Neural crest cell (in vitro differentiated cells): ENCODE results near the gene C20orf202. TPM values are rescaled to one million over a fixed set of nuclear protein-coding genes. Genes with fewer than 3 reads are reported as not detected.

Experiments used
- DNase-seq: peaks from one replicate; pipeline ENCODE4 v3.0.0; 2021; ENCODE audit warnings: low read depth, mixed read lengths, low spot score
- H3K27ac Mint-ChIP-seq: one replicate; pipeline ENCODE4 v1.8.0; 2021; ENCODE audit warnings: mild to moderate bottlenecking, mixed read lengths; ENCODE audit not compliant: unreplicated experiment
- H3K27me3 Mint-ChIP-seq: 2 replicates; pipeline ENCODE4 v1.8.0; 2021; ENCODE audit warnings: low read depth, mild to moderate bottlenecking, mixed read lengths
- H3K36me3 Mint-ChIP-seq: 2 replicates; pipeline ENCODE4 v1.8.0; 2021; ENCODE audit warnings: low read depth, mild to moderate bottlenecking, mixed read lengths
- H3K4me1 Mint-ChIP-seq: 2 replicates; pipeline ENCODE4 v1.8.0; 2021; ENCODE audit warnings: mixed read lengths
- H3K4me3 Mint-ChIP-seq: one replicate; pipeline ENCODE4 v1.8.0; 2021; ENCODE audit warnings: mild to moderate bottlenecking, mixed read lengths
- H3K9me3 Mint-ChIP-seq: 2 replicates; pipeline ENCODE4 v1.8.0; 2021; ENCODE audit warnings: mixed read lengths
- total RNA-seq: library from RNA; stranded (reverse); gene quantifications from 2 replicates; pipeline ENCODE4 v1.2.1, GENCODE V29; 2021
- TF ChIP-seq, protein P1 (sequence below): fragments of 200-600 bp; sonication (generic); conservative IDR thresholded peaks from 2 replicates; pipeline ENCODE4 v1.5.0; 2021; ENCODE audit warnings: antibody characterized with exemption, mild to moderate bottlenecking

Gene C20orf202
- total RNA-seq, 1 donor from 2014 or later: 0.23 TPM

DNA sequence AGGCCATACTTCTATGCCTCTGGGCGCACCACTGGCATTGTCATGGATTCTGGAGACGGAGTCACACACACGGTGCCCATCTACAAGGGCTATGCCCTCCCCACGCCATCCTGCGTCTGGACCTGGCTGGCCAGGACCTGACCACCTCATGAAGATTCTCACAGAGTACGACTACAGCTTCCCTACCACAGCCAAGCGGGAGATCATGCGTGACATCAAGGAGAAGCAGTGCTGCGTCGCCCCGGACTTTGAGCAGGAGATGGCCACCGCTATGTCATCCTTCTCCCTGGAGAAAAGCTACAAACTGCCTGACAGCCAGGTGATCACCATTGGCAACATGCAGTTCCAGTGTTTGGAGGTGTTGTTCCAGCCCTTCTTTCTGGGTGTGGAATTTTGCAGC lies 42.3 kb upstream of the C20orf202 start:
- TF ChIP-seq, protein P1, sequence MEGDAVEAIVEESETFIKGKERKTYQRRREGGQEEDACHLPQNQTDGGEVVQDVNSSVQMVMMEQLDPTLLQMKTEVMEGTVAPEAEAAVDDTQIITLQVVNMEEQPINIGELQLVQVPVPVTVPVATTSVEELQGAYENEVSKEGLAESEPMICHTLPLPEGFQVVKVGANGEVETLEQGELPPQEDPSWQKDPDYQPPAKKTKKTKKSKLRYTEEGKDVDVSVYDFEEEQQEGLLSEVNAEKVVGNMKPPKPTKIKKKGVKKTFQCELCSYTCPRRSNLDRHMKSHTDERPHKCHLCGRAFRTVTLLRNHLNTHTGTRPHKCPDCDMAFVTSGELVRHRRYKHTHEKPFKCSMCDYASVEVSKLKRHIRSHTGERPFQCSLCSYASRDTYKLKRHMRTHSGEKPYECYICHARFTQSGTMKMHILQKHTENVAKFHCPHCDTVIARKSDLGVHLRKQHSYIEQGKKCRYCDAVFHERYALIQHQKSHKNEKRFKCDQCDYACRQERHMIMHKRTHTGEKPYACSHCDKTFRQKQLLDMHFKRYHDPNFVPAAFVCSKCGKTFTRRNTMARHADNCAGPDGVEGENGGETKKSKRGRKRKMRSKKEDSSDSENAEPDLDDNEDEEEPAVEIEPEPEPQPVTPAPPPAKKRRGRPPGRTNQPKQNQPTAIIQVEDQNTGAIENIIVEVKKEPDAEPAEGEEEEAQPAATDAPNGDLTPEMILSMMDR: no peak
- no peaks in the 10 kb centered on the region for H3K4me1 Mint-ChIP-seq
- no peak for DNase-seq
- no peak overlapping the region for H3K4me3 Mint-ChIP-seq
- no peaks in the 10 kb centered on the region for H3K9me3 Mint-ChIP-seq
- H3K27ac Mint-ChIP-seq: peak overlapping the region; percentile 89
- H3K36me3 Mint-ChIP-seq: peaks cover 15% of the 10 kb centered on the region
- H3K27me3 Mint-ChIP-seq: no peaks in the 10 kb centered on the region

GRCh38 chr20:1163105-1163504 lies 40.1 kb upstream of the C20orf202 start:
- no peak for DNase-seq
- TF ChIP-seq, protein P1: no peak
- no peaks in the 10 kb centered on the region for H3K9me3 Mint-ChIP-seq
- no peaks in the 10 kb centered on the region for H3K27me3 Mint-ChIP-seq
- H3K4me1 Mint-ChIP-seq: no peaks in the 10 kb centered on the region
- H3K27ac Mint-ChIP-seq: no peak overlapping the region
- peaks cover 21% of the 10 kb centered on the region for H3K36me3 Mint-ChIP-seq
- H3K4me3 Mint-ChIP-seq: no peak overlapping the region

DNA sequence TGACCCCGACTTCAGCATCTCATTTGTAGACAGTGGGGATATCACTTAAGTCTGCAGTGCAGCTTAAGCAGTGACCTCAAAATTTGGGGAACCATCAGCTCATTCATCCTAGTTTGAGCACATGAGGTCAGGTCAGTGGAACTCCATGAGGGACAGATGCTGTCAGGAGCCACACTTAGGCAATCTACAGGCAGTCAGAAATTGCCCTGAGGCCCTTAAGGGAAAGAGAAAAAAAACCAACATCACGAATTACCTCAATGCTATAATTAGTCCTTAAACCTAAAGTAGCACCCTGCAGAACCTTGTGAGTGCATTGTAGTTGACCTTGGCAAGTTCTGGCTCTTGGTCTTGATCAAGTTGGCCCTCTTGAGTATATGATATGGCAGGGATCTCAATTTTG lies 39.6 kb upstream of the C20orf202 start:
- Mint-ChIP-seq H3K27ac (no peak overlapping the region), H3K36me3 (peaks cover 25% of the 10 kb centered on the region), H3K9me3 (no peaks in the 10 kb centered on the region), H3K4me3 (no peak overlapping the region), H3K4me1 (no peaks in the 10 kb centered on the region), H3K27me3 (no peaks in the 10 kb centered on the region)
- TF ChIP-seq, protein P1: no peak
- DNase-seq: no peak

- H3K27ac Mint-ChIP-seq: no peak overlapping the region
- H3K9me3 Mint-ChIP-seq: no peaks in the 10 kb centered on the region
- no peaks in the 10 kb centered on the region for H3K27me3 Mint-ChIP-seq
- H3K36me3 Mint-ChIP-seq: peaks cover 31% of the 10 kb centered on the region
- no peak overlapping the region for H3K4me3 Mint-ChIP-seq
- H3K4me1 Mint-ChIP-seq: no peaks in the 10 kb centered on the region
- TF ChIP-seq, protein P1: no peak
- DNase-seq: no peak
These were observed 38.4 kb upstream of the C20orf202 start for GRCh38 chr20:1164871-1165270.

- TF ChIP-seq, protein P1: no peak
- Mint-ChIP-seq H3K27me3 (no peaks in the 10 kb centered on the region), H3K4me1 (no peaks in the 10 kb centered on the region), H3K27ac (no peak overlapping the region), H3K9me3 (no peaks in the 10 kb centered on the region), H3K4me3 (no peak overlapping the region), H3K36me3 (peaks cover 35% of the 10 kb centered on the region)
- DNase-seq: no peak
These were observed 37.7 kb upstream of the C20orf202 start for GRCh38 chr20:1165521-1165920.

DNA sequence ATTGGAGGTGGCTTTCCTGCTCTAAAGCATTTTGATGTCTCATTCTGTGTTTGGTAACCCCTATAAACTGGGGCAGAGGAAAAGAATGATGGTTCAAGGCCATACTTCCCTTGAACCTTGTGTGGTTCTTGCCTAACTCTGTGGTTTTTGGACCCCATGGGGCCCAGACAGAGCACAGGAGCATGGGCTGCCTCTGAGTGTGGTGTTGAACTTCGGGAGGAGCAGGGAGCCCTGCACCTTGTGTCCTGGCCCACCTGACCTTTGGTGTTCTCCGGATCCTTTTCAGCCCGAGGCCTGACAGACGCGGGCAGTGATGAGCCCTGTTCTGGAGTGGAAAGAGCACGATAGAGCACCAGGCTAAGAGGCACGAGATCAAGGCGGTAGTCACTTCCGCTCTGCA lies 37.3 kb upstream of the C20orf202 start:
- H3K36me3 Mint-ChIP-seq: peaks cover 35% of the 10 kb centered on the region
- no peaks in the 10 kb centered on the region for H3K27me3 Mint-ChIP-seq
- TF ChIP-seq, protein P1: no peak
- no peak overlapping the region for H3K4me3 Mint-ChIP-seq
- no peaks in the 10 kb centered on the region for H3K4me1 Mint-ChIP-seq
- H3K9me3 Mint-ChIP-seq: no peaks in the 10 kb centered on the region
- no peak overlapping the region for H3K27ac Mint-ChIP-seq
- DNase-seq: no peak
